H9 (cell line): ENCODE data around the gene CALHM4. TPM values are rescaled to one million over a fixed set of nuclear protein-coding genes. Genes with fewer than 3 reads are reported as not detected.

Source experiments
- DNase-seq: peaks from one replicate; pipeline ENCODE4 v3.0.0-alpha.2; 2017
- H2AFZ ChIP-seq: one replicate; pipeline ENCODE4 v1.6.1; 2013; ENCODE audit warnings: mild to moderate bottlenecking, low read length, control low read depth, moderate library complexity
- H2AK5ac ChIP-seq: 2 replicates; pipeline ENCODE4 v1.6.1; 2013; ENCODE audit warnings: low read length, control low read depth, mixed read lengths; ENCODE audit not compliant: insufficient read length
- H2BK120ac ChIP-seq: one replicate; pipeline ENCODE4 v1.6.1; 2013; ENCODE audit warnings: low read depth, mild to moderate bottlenecking, low read length, control low read depth, inconsistent platforms; ENCODE audit not compliant: poor library complexity, severe bottlenecking
- H2BK12ac ChIP-seq: 2 replicates; pipeline ENCODE4 v1.6.1; 2013; ENCODE audit warnings: low read length, control low read depth, mixed read lengths, low read depth; ENCODE audit not compliant: insufficient read length
- H2BK15ac ChIP-seq: 2 replicates; pipeline ENCODE4 v1.6.1; 2013; ENCODE audit warnings: low read depth, low read length, control low read depth
- H2BK20ac ChIP-seq: one replicate; pipeline ENCODE4 v1.6.1; 2013; ENCODE audit warnings: low read depth, mild to moderate bottlenecking, low read length, control low read depth, inconsistent platforms; ENCODE audit not compliant: poor library complexity, severe bottlenecking
- H2BK5ac ChIP-seq: 2 replicates; pipeline ENCODE4 v1.6.1; 2013; ENCODE audit warnings: low read length, control low read depth, mixed read lengths; ENCODE audit not compliant: insufficient read length
- H3K14ac ChIP-seq: 2 replicates; pipeline ENCODE4 v1.6.1; 2013; ENCODE audit warnings: low read length, control low read depth; ENCODE audit not compliant: insufficient read depth
- H3K18ac ChIP-seq: 2 replicates; pipeline ENCODE4 v1.6.1; 2013; ENCODE audit warnings: low read depth, mild to moderate bottlenecking, mixed read lengths, low read length, control low read depth; ENCODE audit not compliant: insufficient read length
- H3K23ac ChIP-seq: 2 replicates; pipeline ENCODE4 v1.6.1; 2013; ENCODE audit warnings: low read length, control low read depth, mixed read lengths, low read depth; ENCODE audit not compliant: insufficient read length
- H3K23me2 ChIP-seq: 2 replicates; pipeline ENCODE4 v1.6.1; 2013; ENCODE audit warnings: low read depth, mild to moderate bottlenecking, mixed read lengths, low read length, control low read depth; ENCODE audit not compliant: insufficient read length, poor library complexity, severe bottlenecking
- H3K27ac ChIP-seq: 2 replicates; pipeline ENCODE4 v1.5.1; 2013; ENCODE audit warnings: low read length, control low read depth, mixed read lengths, low read depth; ENCODE audit not compliant: insufficient read length
- H3K27me3 ChIP-seq: 2 replicates; pipeline ENCODE4 v1.6.1; 2013; ENCODE audit warnings: low read length, control low read depth, inconsistent platforms; ENCODE audit not compliant: insufficient read depth
- H3K4ac ChIP-seq: 2 replicates; pipeline ENCODE4 v1.6.1; 2013; ENCODE audit warnings: low read depth, mild to moderate bottlenecking, control low read depth, inconsistent platforms, low read length, moderate library complexity
- H3K4me1 ChIP-seq: 2 replicates; pipeline ENCODE4 v1.6.1; 2013; ENCODE audit warnings: low read length, control low read depth, inconsistent platforms; ENCODE audit not compliant: insufficient read depth
- H3K4me2 ChIP-seq: 2 replicates; pipeline ENCODE4 v1.6.1; 2013; ENCODE audit warnings: low read length, control low read depth, mixed read lengths; ENCODE audit not compliant: insufficient read length, insufficient read depth
- H3K56ac ChIP-seq: 2 replicates; pipeline ENCODE4 v1.6.1; 2013; ENCODE audit warnings: low read depth, mild to moderate bottlenecking, mixed read lengths, low read length, control low read depth; ENCODE audit not compliant: insufficient read length
- H3K79me1 ChIP-seq: 2 replicates; pipeline ENCODE4 v1.6.1; 2013; ENCODE audit warnings: low read depth, mild to moderate bottlenecking, moderate library complexity, low read length, control low read depth, inconsistent platforms; ENCODE audit not compliant: insufficient read depth, poor library complexity, severe bottlenecking
- H3K79me2 ChIP-seq: 2 replicates; pipeline ENCODE4 v1.6.1; 2013; ENCODE audit warnings: low read length, control low read depth, inconsistent platforms; ENCODE audit not compliant: insufficient read depth
- H3K9ac ChIP-seq: 2 replicates; pipeline ENCODE4 v1.6.1; 2013; ENCODE audit warnings: low read length, control low read depth, mixed read lengths; ENCODE audit not compliant: insufficient read length; ENCODE audit errors: extremely low read depth
- H3K9me3 ChIP-seq: one replicate; pipeline ENCODE4 v1.6.1; 2013; ENCODE audit warnings: low read depth, low read length, inconsistent platforms; ENCODE audit not compliant: control insufficient read depth
- H3T11ph ChIP-seq: one replicate; pipeline ENCODE4 v1.6.1; 2013; ENCODE audit warnings: mild to moderate bottlenecking, low read length, control low read depth, inconsistent platforms
- H4K20me1 ChIP-seq: one replicate; pipeline ENCODE4 v1.6.1; 2013; ENCODE audit not compliant: control insufficient read depth, insufficient read length, insufficient read depth
- H4K5ac ChIP-seq: 2 replicates; pipeline ENCODE4 v1.6.1; 2013; ENCODE audit warnings: low read depth, mild to moderate bottlenecking, mixed read lengths, low read length, control low read depth; ENCODE audit not compliant: insufficient read length
- H4K8ac ChIP-seq: replicated peaks from 2 replicates; pipeline ENCODE4 v1.6.1; 2013; ENCODE audit warnings: low read length, control low read depth, mixed read lengths, low read depth; ENCODE audit not compliant: insufficient read length
- H4K91ac ChIP-seq: 2 replicates; pipeline ENCODE4 v1.6.1; 2013; ENCODE audit warnings: low read depth, mild to moderate bottlenecking, moderate library complexity, mixed read lengths, low read length, control low read depth; ENCODE audit not compliant: insufficient read length
- H3K27ac Mint-ChIP-seq, 3 experiments: 2 replicates in 2 of 3; 3 replicates in 1 of 3; pipeline ENCODE4 v1.8.0; 2020 to 2021; ENCODE audit warnings: mixed read lengths in 3 of 3, mild to moderate bottlenecking in 1 of 3, moderate library complexity in 1 of 3
- H3K27me3 Mint-ChIP-seq: 2 replicates; pipeline ENCODE4 v1.8.0; 2021; ENCODE audit warnings: low read depth, mild to moderate bottlenecking, moderate library complexity, mixed read lengths
- H3K36me3 Mint-ChIP-seq, 3 experiments: 2 replicates in 2 of 3; 3 replicates in 1 of 3; pipeline ENCODE4 v1.8.0; 2020 to 2021; ENCODE audit warnings: low read depth in 3 of 3, mixed read lengths in 3 of 3; ENCODE audit not compliant: insufficient read depth in 1 of 3
- H3K4me1 Mint-ChIP-seq, 2 experiments: 2 replicates each; pipeline ENCODE4 v1.8.0; 2020; ENCODE audit warnings: mixed read lengths in 2 of 2
- H3K4me3 Mint-ChIP-seq, 2 experiments: 2 replicates in 1 of 2; 3 replicates in 1 of 2; pipeline ENCODE4 v1.8.0; 2020 to 2021; ENCODE audit warnings: mild to moderate bottlenecking in 2 of 2, mixed read lengths in 2 of 2, moderate library complexity in 1 of 2
- H3K9me3 Mint-ChIP-seq, 2 experiments: 2 replicates in 1 of 2; 3 replicates in 1 of 2; pipeline ENCODE4 v1.8.0; 2020; ENCODE audit warnings: mild to moderate bottlenecking in 2 of 2, mixed read lengths in 2 of 2, moderate library complexity in 1 of 2
- WGBS: extraction: QIAGEN DNeasy Blood & Tissue Kit; methylation state at CpG from one replicate; pipeline ENCODE4 v1.1.7; 2013; ENCODE audit warnings: missing lambda C conversion rate, low lambda C conversion rate, mixed read lengths; ENCODE audit not compliant: insufficient read length; ENCODE audit errors: extremely low coverage; 5-methylcytosine and 5-hydroxymethylcytosine counted together
- total RNA-seq: library from RNA; stranded (reverse); gene quantifications from 2 replicates; pipeline ENCODE4 v1.2.1, GENCODE V29; 2021
- TF ChIP-seq, protein P1 (sequence below): fragments of 200-600 bp; sonication (generic); conservative IDR thresholded peaks from 3 replicates; pipeline ENCODE4 v1.8.0; 2021; ENCODE audit warnings: antibody characterized with exemption, mild to moderate bottlenecking

CALHM4 gene
- total RNA-seq, 1 experiment from 2014 or later: not detected

DNA sequence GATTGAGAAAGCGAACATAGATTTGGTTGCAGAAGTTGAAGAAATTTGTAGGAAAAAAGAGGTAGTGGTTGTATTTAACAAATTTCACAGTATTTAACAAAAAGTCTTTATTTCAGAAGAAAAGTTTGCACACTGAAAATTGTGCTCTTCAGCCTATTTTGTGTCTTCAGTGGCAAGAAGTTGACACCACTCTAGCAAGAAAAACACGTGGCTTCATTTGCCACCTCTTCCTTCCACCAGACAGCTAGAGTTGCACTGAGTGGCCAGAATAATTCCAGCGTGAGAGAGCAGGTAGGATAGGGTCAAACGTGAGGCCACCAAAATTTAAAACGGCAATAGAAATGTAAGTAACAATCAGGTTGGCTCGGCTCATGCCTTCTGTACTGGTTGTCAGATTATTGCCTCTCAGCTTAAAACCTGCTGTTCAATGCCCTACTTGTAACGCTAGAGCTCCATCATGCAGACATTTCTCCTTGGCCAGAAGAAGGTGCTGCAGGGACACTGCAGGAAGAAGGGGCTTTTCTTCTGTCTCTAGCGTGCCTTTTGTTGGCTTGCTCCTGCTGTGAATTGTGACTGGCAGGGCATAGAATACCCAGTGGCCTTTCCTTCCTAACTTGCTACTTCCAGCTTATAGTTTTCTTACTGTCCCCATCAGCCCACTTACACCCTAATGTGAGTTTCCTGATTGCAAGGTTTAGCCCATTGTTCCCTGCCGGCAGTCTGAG, 20.2 kb upstream of the CALHM4 start:
- H2BK20ac ChIP-seq: no peak overlapping the region
- WGBS: no CpG with 5 or more reads among the region's 9 CpGs
- H3K79me1 ChIP-seq: no peaks in the 10 kb centered on the region
- no peak overlapping the region for H2BK120ac ChIP-seq
- Mint-ChIP-seq H3K36me3 (no peaks in the 10 kb centered on the region), H3K9me3 (no peaks in the 10 kb centered on the region), H3K4me3 (peak overlapping the region in 1 of 2 experiments; percentile 12; a peak in 1 of 5 replicates), H3K27me3 (no peaks in the 10 kb centered on the region), H3K27ac (no peak overlapping the region; a peak in 1 of 7 replicates), H3K4me1 (peaks cover 38 to 43% of the 10 kb centered on the region in 2 experiments)
- no peak overlapping the region for H3K23ac ChIP-seq
- H3K27me3 ChIP-seq: no peaks in the 10 kb centered on the region
- no peak overlapping the region for H4K5ac ChIP-seq
- no peaks in the 10 kb centered on the region for H3K9me3 ChIP-seq
- no peak overlapping the region for H2BK15ac ChIP-seq
- no peak overlapping the region for H3T11ph ChIP-seq
- DNase-seq: peak; percentile 58
- H2AK5ac ChIP-seq: no peak overlapping the region
- H3K56ac ChIP-seq: no peak overlapping the region
- TF ChIP-seq, protein P1, sequence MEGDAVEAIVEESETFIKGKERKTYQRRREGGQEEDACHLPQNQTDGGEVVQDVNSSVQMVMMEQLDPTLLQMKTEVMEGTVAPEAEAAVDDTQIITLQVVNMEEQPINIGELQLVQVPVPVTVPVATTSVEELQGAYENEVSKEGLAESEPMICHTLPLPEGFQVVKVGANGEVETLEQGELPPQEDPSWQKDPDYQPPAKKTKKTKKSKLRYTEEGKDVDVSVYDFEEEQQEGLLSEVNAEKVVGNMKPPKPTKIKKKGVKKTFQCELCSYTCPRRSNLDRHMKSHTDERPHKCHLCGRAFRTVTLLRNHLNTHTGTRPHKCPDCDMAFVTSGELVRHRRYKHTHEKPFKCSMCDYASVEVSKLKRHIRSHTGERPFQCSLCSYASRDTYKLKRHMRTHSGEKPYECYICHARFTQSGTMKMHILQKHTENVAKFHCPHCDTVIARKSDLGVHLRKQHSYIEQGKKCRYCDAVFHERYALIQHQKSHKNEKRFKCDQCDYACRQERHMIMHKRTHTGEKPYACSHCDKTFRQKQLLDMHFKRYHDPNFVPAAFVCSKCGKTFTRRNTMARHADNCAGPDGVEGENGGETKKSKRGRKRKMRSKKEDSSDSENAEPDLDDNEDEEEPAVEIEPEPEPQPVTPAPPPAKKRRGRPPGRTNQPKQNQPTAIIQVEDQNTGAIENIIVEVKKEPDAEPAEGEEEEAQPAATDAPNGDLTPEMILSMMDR: peak; percentile 39; the same call in 2 of the 3 replicates
- no peak overlapping the region for H3K4ac ChIP-seq
- no peak overlapping the region for H3K9ac ChIP-seq
- no peak overlapping the region for H4K91ac ChIP-seq
- H2BK12ac ChIP-seq: no peak overlapping the region
- H3K4me1 ChIP-seq: peaks cover 8% of the 10 kb centered on the region; the same call in 1 of the 2 replicates
- no peak overlapping the region for H4K8ac ChIP-seq
- H3K79me2 ChIP-seq: no peaks in the 10 kb centered on the region
- H4K20me1 ChIP-seq: no peaks in the 10 kb centered on the region
- H3K18ac ChIP-seq: no peak overlapping the region
- no peak overlapping the region for H2BK5ac ChIP-seq
- H3K14ac ChIP-seq: no peak overlapping the region
- H3K27ac ChIP-seq: no peak overlapping the region
- no peak overlapping the region for H3K4me2 ChIP-seq
- peak overlapping the region; percentile 50 for H2AFZ ChIP-seq
- no peaks in the 10 kb centered on the region for H3K23me2 ChIP-seq
